Tibial artery (tissue), 4 donors: ENCODE measurements around the gene PRPF38A.

Experiments used
- DNase-seq, 2 donors: peaks; one replicate each; pipeline ENCODE4 v3.0.0-alpha.2; 2019
- H3K27ac ChIP-seq, 2 donors: fragments of 200-600 bp; sonication (generic) in 1 of 2; 1 replicate in 1 of 2; 2 replicates in 1 of 2; pipeline ENCODE4 v1.5.1; 2018 to 2019; ENCODE audit warnings: mild to moderate bottlenecking in 1 of 2
- H3K27me3 ChIP-seq, 2 donors: fragments of 200-600 bp; sonication (generic) in 1 of 2; one replicate each; pipeline versions ENCODE4 v1.5.1 to v1.6.0; 2016 to 2019
- H3K36me3 ChIP-seq, 3 donors: fragments of 200-600 bp; sonication (generic) in 2 of 3; one replicate each; pipeline ENCODE4 v1.5.1; 2016 to 2019; ENCODE audit warnings: mild to moderate bottlenecking in 2 of 3
- H3K4me1 ChIP-seq, 4 donors: fragments of 200-600 bp; sonication (generic) in 2 of 4; 1 replicate in 3 of 4; 2 replicates in 1 of 4; pipeline ENCODE4 v1.5.1; 2016 to 2019
- H3K4me3 ChIP-seq, 2 donors: fragments of 200-600 bp; sonication (generic) in 1 of 2; 1 replicate in 1 of 2; 2 replicates in 1 of 2; pipeline ENCODE4 v1.5.1; 2018 to 2019; ENCODE audit warnings: mild to moderate bottlenecking in 2 of 2
- H3K9me3 ChIP-seq, 3 donors: fragments of 200-600 bp; sonication (generic) in 1 of 3; one replicate each; pipeline ENCODE4 v1.5.1; 2016 to 2019
- intact Hi-C: fragments of 100-400 bp; cut with DNase I; formaldehyde crosslinking; loops from one replicate; pipeline ENCODE4 v1.15.0; 2023; ENCODE audit warnings: low total_unique reads
- TF ChIP-seq, protein P1 (sequence below), 2 experiments: fragments of 200-600 bp in 1 of 2; fragments of 450-650 bp in 1 of 2; IDR thresholded peaks; one replicate each; pipeline ENCODE4 v1.5.1; 2017 to 2019; ENCODE audit warnings: antibody characterized with exemption in 2 of 2, mild to moderate bottlenecking in 1 of 2, moderate library complexity in 1 of 2

Gene PRPF38A

DNA sequence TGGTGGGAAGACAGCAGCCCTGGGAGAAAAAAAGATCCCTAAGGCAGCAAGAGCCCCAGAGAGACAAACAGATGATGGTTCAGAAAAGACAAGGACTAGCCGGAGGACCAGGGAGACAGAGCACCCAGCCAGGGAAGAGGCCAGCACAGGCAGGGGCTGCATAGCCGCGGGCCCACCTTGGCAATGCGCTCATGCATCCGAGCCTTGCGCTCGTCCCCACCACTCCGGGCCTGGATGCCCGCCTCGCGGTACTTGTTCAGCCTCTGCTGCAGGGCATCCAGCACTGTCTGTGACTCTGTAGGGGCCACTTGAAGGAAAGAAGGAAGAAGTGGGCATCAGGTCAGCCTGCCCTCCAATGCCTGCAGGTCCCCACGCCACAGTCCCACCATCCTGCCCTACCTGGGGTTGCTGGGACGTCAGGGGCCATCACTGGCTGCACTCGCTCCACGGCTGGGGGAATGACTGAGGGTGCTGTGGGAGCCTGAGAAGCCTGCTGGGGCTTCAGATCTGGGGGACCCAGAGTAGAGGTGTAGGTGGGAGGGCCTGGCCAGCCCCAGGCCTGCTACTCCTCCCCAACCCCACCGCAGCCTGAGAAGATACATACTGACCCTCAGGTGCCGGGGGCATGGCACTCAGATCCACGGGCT lies 45.4 kb upstream of the PRPF38A start:
- intact Hi-C loops, result no loop called here
- H3K4me1 ChIP-seq, result peaks cover 0 to 1% (median under 1%) of the 10 kb centered on the region in 4 donors
- peaks cover 87 to 92% (median 89%) of the 10 kb centered on the region in 3 donors for H3K36me3 ChIP-seq
- DNase-seq, result no peak
- no peaks in the 10 kb centered on the region for H3K9me3 ChIP-seq
- TF ChIP-seq, protein P1, sequence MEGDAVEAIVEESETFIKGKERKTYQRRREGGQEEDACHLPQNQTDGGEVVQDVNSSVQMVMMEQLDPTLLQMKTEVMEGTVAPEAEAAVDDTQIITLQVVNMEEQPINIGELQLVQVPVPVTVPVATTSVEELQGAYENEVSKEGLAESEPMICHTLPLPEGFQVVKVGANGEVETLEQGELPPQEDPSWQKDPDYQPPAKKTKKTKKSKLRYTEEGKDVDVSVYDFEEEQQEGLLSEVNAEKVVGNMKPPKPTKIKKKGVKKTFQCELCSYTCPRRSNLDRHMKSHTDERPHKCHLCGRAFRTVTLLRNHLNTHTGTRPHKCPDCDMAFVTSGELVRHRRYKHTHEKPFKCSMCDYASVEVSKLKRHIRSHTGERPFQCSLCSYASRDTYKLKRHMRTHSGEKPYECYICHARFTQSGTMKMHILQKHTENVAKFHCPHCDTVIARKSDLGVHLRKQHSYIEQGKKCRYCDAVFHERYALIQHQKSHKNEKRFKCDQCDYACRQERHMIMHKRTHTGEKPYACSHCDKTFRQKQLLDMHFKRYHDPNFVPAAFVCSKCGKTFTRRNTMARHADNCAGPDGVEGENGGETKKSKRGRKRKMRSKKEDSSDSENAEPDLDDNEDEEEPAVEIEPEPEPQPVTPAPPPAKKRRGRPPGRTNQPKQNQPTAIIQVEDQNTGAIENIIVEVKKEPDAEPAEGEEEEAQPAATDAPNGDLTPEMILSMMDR (IDR thresholded peaks at IDR 0.05), result no peak
- no peaks in the 10 kb centered on the region for H3K27me3 ChIP-seq
- H3K4me3 ChIP-seq, result no peak overlapping the region
- no peak overlapping the region for H3K27ac ChIP-seq

- peaks cover 0 to 11% (median 8%) of the 10 kb centered on the region in 4 donors for H3K4me1 ChIP-seq
- intact Hi-C loops, result loop anchor here (10.0 kb wide), 1 partner anchor 325 kb away; no protein-coding TSS in a partner anchor
- no peak for DNase-seq
- H3K27ac ChIP-seq, result no peak overlapping the region
- peaks cover 78 to 82% (median 80%) of the 10 kb centered on the region in 3 donors for H3K36me3 ChIP-seq
- TF ChIP-seq, protein P1 (IDR thresholded peaks at IDR 0.05), result no peak
- H3K4me3 ChIP-seq, result no peak overlapping the region
- H3K9me3 ChIP-seq, result no peaks in the 10 kb centered on the region
- H3K27me3 ChIP-seq, result no peaks in the 10 kb centered on the region
Measured at GRCh38 chr1:52359676-52360594, 44.5 kb upstream of the PRPF38A start.

DNA sequence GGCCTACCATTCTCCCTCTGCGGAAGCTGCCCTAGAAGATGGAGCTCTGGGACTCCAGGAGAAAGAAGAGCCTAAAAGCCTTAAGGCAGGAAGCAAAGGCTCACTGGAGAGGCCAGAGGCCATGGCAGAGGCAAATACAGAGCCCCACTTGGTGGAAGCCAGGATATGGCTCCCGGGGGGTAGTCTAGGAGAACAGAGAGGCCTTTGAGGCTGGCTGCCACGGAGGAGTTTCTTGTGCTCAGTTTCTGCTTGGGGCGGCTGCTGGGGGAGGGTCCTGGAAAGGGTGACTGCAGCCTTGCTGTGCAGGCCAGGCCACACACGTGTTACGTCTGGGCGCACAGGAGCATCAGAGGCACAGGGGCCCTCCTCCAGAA lies 43.8 kb upstream of the PRPF38A start:
- no peak overlapping the region for H3K4me3 ChIP-seq
- intact Hi-C loops, result loop anchor here (10.0 kb wide), 1 partner anchor 324 kb away; no protein-coding TSS in a partner anchor

GRCh38 chr1:52364235-52364839 lies 40.1 kb upstream of the PRPF38A start:
- H3K27me3 ChIP-seq, result no peaks in the 10 kb centered on the region
- H3K27ac ChIP-seq, result peak overlapping the region; percentile 91 to 96
- H3K4me3 ChIP-seq, result peak overlapping the region; percentile 88 to 90
- H3K36me3 ChIP-seq, result peaks cover 34 to 38% (median 36%) of the 10 kb centered on the region in 3 donors
- H3K9me3 ChIP-seq, result no peaks in the 10 kb centered on the region
- TF ChIP-seq, protein P1 (IDR thresholded peaks at IDR 0.05), result no peak
- no peak for DNase-seq
- intact Hi-C loops, result loop anchor here (10.0 kb wide), 1 partner anchor 320 kb away; no protein-coding TSS in a partner anchor
- peaks cover 0 to 27% (median 16%) of the 10 kb centered on the region in 4 donors for H3K4me1 ChIP-seq

More for the DNA sequence above, 43.8 kb upstream of the PRPF38A start:
- Histone ChIP-seq H3K27ac (no peak overlapping the region), H3K4me1 (peaks cover 0 to 15% (median 11%) of the 10 kb centered on the region in 4 donors), H3K36me3 (peaks cover 71 to 76% (median 73%) of the 10 kb centered on the region in 3 donors), H3K9me3 (no peaks in the 10 kb centered on the region), H3K27me3 (no peaks in the 10 kb centered on the region)
- TF ChIP-seq, protein P1 (IDR thresholded peaks at IDR 0.05), result no peak
- no peak for DNase-seq

GRCh38 chr1:52365071-52365745 lies 39.2 kb upstream of the PRPF38A start:
- Histone ChIP-seq H3K4me1 (peaks cover 0 to 27% (median 16%) of the 10 kb centered on the region in 4 donors), H3K27ac (peak overlapping the region; percentile 91 to 96), H3K9me3 (no peaks in the 10 kb centered on the region), H3K4me3 (peak overlapping the region; percentile 88 to 90), H3K27me3 (no peaks in the 10 kb centered on the region), H3K36me3 (peaks cover 25 to 29% (median 27%) of the 10 kb centered on the region in 3 donors)
- TF ChIP-seq, protein P1 (IDR thresholded peaks at IDR 0.05), result no peak
- peak; percentile 53 to 86 for DNase-seq
- intact Hi-C loops, result loop anchor here (5.0 to 10.0 kb wide), 3 partner anchors 37 to 320 kb away; partner anchors contain the start of genes BTF3L4, ORC1, PRPF38A and TXNDC12
